Type B pancreatic cell (in vitro differentiated cells): ENCODE data around the gene RAD51B. TPM values are rescaled to one million over a fixed set of nuclear protein-coding genes. Genes with fewer than 3 reads are reported as not detected.

Experiments
- DNase-seq: peaks from one replicate; pipeline ENCODE4 v3.0.0; 2021; ENCODE audit warnings: mixed read lengths; ENCODE audit not compliant: unreplicated experiment; ENCODE audit errors: extremely low spot score
- H3K27ac Mint-ChIP-seq: 2 replicates; pipeline ENCODE4 v1.8.0; 2021; ENCODE audit warnings: mild to moderate bottlenecking, mixed read lengths
- H3K27me3 Mint-ChIP-seq: 2 replicates; pipeline ENCODE4 v1.8.0; 2021; ENCODE audit warnings: mixed read lengths
- H3K36me3 Mint-ChIP-seq: 2 replicates; pipeline ENCODE4 v1.8.0; 2021; ENCODE audit warnings: mixed read lengths
- H3K4me1 Mint-ChIP-seq: one replicate; pipeline ENCODE4 v1.8.0; 2021; ENCODE audit warnings: mixed read lengths; ENCODE audit not compliant: unreplicated experiment
- H3K4me3 Mint-ChIP-seq: 2 replicates; pipeline ENCODE4 v1.8.0; 2021; ENCODE audit warnings: mild to moderate bottlenecking, mixed read lengths
- H3K9me3 Mint-ChIP-seq: 2 replicates; pipeline ENCODE4 v1.8.0; 2021; ENCODE audit warnings: mixed read lengths
- CTCF ChIP-seq: fragments of 200-600 bp; sonication (generic); conservative IDR thresholded peaks from 2 replicates; pipeline ENCODE4 v1.5.0; 2021; ENCODE audit warnings: antibody characterized with exemption, mild to moderate bottlenecking
- total RNA-seq: library from RNA; stranded (reverse); gene quantifications from 2 replicates; pipeline ENCODE4 v1.2.1, GENCODE V29; 2021; ENCODE audit warnings: low replicate concordance

The RAD51B gene
- total RNA-seq, 1 donor from 2014 or later, result 27.3 TPM

- Mint-ChIP-seq H3K27me3 (no peaks in the 10 kb centered on the region), H3K36me3 (no peaks in the 10 kb centered on the region), H3K27ac (peak overlapping the region; percentile 81), H3K9me3 (peaks cover 5% of the 10 kb centered on the region), H3K4me3 (peak overlapping the region; percentile 53), H3K4me1 (peaks cover 22% of the 10 kb centered on the region)
- TF ChIP-seq CTCF, result no peak
- no peak for DNase-seq
These were observed 305.6 kb downstream of the RAD51B start for GRCh38 chr14:68124979-68125731.

DNA sequence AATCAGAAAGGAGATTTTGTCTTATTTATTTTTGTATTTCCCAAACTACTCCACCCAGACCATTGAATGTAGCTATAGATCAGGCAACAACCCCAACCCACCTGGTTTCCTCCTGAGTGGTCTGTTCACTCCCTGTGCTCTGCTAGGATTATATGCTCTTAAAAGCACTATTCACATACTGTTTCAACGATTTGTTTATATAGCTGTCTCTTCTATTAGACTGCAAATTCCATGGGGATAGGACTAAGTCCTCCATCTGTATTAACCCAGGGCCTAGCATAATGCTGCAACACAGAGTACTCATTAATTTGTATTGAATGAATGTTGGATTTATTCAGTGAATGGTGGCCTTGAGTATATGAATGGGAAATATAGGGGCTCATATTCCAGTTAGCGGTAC lies 307.6 kb downstream of the RAD51B start:
- Mint-ChIP-seq H3K27me3 (no peaks in the 10 kb centered on the region), H3K9me3 (no peaks in the 10 kb centered on the region), H3K27ac (no peak overlapping the region), H3K4me3 (no peak overlapping the region), H3K36me3 (no peaks in the 10 kb centered on the region), H3K4me1 (peaks cover 24% of the 10 kb centered on the region)
- TF ChIP-seq CTCF, result no peak
- DNase-seq, result no peak

DNA sequence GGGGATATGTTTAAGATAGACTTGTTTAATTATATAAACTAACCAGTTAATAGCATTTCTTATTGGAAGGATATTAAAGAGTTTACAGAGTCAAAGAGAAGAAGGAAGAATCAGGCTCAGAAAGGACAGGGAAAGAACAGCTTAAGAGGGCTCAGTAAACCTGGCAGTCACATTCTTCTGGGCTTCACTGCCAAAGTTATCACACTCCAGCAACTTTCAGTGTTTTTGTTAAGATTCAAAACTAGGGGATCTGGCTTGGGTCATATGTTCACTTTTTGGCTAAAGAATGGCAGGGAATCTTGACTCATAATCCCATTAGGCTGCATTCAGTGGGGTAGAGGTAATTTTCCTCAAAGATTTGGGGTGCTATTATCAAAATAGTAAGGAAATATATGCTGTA lies 312.3 kb downstream of the RAD51B start:
- Mint-ChIP-seq H3K27ac (peak overlapping the region; percentile 33), H3K4me1 (peaks cover 17% of the 10 kb centered on the region), H3K36me3 (peaks cover 9% of the 10 kb centered on the region), H3K9me3 (peaks cover 10% of the 10 kb centered on the region), H3K4me3 (no peak overlapping the region), H3K27me3 (no peaks in the 10 kb centered on the region)
- TF ChIP-seq CTCF, result no peak
- DNase-seq, result no peak

- peaks cover 15% of the 10 kb centered on the region for H3K4me1 Mint-ChIP-seq
- no peak for TF ChIP-seq CTCF
- DNase-seq, result no peak
- H3K27me3 Mint-ChIP-seq, result no peaks in the 10 kb centered on the region
- H3K4me3 Mint-ChIP-seq, result no peak overlapping the region
- H3K27ac Mint-ChIP-seq, result peak overlapping the region; percentile 33
- H3K36me3 Mint-ChIP-seq, result peaks cover 9% of the 10 kb centered on the region
- H3K9me3 Mint-ChIP-seq, result peaks cover 10% of the 10 kb centered on the region
These were observed 313.1 kb downstream of the RAD51B start for GRCh38 chr14:68132563-68133121.

DNA sequence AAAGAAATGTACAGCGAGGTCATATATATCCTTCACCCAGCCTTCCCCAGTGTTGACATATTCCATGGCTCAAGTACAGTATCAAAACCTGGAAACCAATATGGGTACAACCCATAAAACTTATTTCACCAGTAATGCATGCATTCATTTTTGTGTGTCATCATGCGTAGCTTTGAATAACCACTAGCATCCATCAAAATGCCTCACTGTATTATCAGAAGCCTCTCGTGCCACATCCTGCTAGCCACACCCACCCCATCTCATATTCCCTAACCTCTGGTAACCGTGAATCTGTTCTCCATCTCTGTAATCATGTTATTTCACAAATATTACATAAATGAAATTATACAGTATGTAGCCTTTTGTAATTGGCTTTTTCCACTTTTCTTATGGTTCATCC lies 314.3 kb downstream of the RAD51B start:
- H3K36me3 Mint-ChIP-seq, result peaks cover 9% of the 10 kb centered on the region
- H3K4me3 Mint-ChIP-seq, result no peak overlapping the region
- peaks cover 26% of the 10 kb centered on the region for H3K4me1 Mint-ChIP-seq
- H3K27ac Mint-ChIP-seq, result no peak overlapping the region
- H3K27me3 Mint-ChIP-seq, result no peaks in the 10 kb centered on the region
- no peak for TF ChIP-seq CTCF
- no peak for DNase-seq
- peaks cover 10% of the 10 kb centered on the region for H3K9me3 Mint-ChIP-seq
